Prostate gland (tissue), 2 donors: Measurements from ENCODE around the gene IQSEC3.

Source experiments
- CTCF ChIP-seq, 4 experiments: fragments of 200-600 bp in 2 of 4; fragments of 450-650 bp in 2 of 4; sonication (generic) in 2 of 4; IDR thresholded peaks; 1 replicate in 3 of 4; 2 replicates in 1 of 4; pipeline ENCODE4 v1.5.1; 2016 to 2019; ENCODE audit warnings: antibody characterized with exemption in 4 of 4, mild to moderate bottlenecking in 2 of 4, moderate library complexity in 2 of 4
- POLR2A ChIP-seq: fragments of 450-650 bp; IDR thresholded peaks from one replicate; pipeline ENCODE4 v1.6.1; 2016; ENCODE audit warnings: antibody characterized with exemption, mild to moderate bottlenecking
- POLR2AphosphoS5 ChIP-seq: sonication (generic); formaldehyde crosslinking; IDR thresholded peaks from one replicate; pipeline ENCODE4 v1.6.1; 2017; ENCODE audit warnings: antibody characterized with exemption

GRCh38 chr12:143964-144649 is 77.5 kb downstream of the IQSEC3 start:
- TF ChIP-seq POLR2AphosphoS5 (no peak), CTCF (IDR thresholded peaks at IDR 0.05) (no peak), POLR2A (no peak)
